ENCODE data around the gene EVI2B.
"Not testable (repeated sequence)": the region's sequence is repeated elsewhere in the genome, so short reads cannot be mapped to it uniquely, and the experiment has no call there.

EVI2B gene

GRCh38 chr17:31310886-31311285, 3.0 kb downstream of the EVI2B start:
- DNase-seq (ENCODE audit: low spot score): no peak

DNA sequence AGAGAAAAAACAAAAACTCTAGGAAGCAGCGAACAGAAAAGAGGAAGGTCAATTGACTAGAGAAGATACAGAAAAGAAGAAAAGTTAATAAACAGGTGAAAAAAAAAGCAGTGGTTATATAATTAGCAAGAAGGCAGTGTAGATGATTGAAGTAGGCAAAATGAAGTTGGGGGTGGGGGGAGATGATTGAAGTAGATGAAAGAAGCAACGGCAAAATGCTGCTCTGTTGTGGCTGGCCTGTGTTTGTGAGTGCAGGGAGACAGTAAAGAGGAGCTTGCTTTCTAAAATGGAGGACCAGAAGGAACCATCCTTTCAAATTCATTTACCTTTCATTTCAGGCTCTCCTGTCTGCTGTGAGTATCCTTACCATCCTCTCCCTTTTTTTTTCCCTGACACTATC, 3.6 kb downstream of the EVI2B start:
- no peak for DNase-seq (ENCODE audit: low spot score)

DNA sequence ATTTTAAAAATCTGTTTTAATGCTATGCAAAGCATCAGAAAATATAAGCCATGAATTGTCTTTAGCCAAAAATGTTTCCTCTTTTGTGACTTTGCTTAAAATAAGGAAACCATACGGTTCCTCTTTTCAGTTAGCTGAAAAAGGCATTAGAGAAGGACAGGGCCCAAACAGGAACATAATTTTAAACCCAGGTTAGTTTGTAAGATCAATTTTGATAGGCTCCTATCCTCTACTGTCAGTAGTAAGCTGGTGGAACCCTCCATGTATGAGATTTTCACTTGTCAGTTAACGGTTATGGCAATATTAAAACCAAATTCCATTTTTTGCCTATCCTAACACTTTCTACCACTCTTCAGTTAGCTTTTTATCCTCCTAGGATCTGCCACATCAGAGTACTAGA, 4.3 kb downstream of the EVI2B start:
- DNase-seq (ENCODE audit: low spot score): no peak

DNA sequence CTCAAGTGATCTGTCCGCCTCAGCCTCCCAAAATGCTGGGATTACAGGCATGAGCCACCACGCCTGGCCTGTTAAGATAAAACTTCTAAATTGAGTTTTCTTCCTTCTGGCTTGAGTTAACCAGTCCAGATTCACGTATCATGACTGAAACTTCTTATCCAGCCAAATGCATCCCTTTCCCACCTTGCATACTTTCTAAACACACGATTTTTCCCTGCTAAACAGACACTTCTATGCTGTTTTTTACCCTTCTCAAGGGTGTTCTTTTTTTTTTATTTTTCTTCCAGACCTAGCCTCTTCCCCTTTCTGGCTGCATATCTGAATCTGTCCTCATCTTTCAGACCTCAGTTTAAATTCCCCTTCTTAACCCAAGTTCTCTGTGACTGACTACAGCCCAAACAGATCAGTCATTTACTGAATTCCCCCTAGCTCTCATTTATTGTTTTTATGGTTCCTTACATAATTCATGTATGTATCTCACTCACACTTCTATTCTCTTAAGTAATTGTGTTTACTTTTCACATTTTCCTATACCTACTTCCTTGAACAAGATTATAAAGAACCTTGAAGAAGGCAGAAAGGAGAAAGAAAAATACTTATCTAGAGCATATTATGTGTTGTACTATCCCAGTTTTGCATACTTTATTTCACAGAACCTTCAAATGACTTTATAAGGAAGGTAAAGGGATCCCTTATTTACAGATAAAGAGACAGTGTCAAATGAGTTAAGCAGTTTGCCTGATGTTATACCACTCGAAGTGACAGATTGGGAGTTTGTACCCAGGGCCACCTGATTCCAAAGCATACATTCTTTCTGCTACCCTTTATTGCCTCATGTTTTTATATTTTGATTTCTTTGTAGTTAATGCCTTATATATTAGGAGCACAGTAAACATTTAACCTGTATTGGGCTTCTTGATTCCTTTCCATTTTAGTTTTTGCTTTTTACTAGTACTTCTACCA, 5.2 kb downstream of the EVI2B start:
- DNase-seq (ENCODE audit: low spot score): no peak

DNA sequence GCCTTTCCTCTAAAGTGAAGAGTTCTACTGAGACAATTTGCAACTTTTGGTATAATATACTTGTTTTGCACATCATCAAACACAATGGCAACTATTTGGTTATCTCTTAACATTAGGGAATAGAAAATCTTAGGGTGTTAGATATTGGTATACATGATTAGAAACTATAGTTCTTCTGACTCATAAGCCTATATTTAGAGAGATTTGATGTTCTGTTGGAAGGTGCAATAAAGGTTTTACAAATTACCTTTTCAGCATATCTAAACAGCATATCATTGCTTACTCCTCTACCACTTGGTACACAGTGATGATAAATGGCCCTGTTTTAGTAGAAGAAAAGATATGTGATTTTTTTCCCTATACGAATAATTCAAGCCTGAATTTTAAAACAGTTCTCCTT, 6.2 kb downstream of the EVI2B start:
- DNase-seq (ENCODE audit: low spot score): no peak

- DNase-seq (ENCODE audit: low spot score): no peak
Measured at GRCh38 chr17:31299624-31300023, 14.2 kb downstream of the EVI2B start.

- DNase-seq (ENCODE audit: low spot score): no peak
Measured at GRCh38 chr17:31297090-31297489, 16.8 kb downstream of the EVI2B start, which contains the start of gene OMG. OMG (minus strand) TSS chr17:31297239; CDS start chr17:31296331, 908 bp downstream.

DNA sequence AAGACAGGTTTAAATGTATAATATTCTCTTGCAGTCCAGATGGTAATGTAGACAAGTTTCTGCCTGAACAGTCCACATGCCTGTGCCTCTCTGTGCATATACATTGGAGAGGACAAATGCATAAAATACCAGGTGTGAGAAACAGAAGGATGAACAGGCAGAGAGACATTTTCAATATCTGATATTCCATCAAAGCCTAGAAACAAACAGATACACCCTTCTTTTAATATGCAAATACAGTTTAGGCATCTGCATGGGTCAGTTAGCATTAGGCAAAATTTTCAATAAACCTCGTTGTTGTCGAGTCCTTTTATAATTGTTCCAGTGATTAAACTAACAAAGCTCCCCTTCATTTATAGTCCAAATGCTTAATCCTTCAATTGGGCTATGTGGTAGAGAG, 17.7 kb downstream of the EVI2B start:
- no peak for DNase-seq (ENCODE audit: low spot score)

GRCh38 chr17:31295489-31295871, 18.4 kb downstream of the EVI2B start:
- DNase-seq (ENCODE audit: low spot score): no peak

DNA sequence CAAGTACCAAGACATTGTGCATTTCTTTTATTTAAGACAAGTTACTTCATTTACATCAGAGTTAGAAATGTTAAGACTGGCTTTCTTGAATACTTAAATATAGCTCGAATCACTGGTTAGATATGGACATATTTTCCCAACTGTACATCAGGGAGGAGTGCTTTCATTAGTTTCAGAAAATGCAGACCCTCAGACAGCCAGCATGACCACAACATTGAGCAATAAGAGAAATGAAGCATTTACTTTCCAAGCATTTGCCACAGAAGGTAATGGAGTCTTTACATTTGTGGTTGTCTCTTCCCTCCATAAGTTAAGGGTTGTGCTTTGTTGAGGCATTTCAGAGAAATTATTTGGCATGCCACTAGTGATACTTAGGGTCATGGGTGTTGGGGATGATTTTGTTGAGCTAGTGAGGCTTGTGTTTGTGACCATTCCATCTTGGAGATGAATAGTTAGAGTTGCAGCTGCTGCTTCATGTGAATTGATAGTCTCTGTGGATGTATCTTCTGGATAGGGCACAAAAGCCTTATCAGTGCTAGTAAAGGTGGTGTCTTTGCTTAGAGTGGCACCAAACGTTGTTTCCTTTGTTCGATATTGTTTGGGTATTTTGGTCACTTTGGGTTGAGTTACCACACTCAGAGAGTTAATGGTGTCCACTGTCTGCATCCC, 18.9 kb downstream of the EVI2B start:
- no peak for DNase-seq (ENCODE audit: low spot score)

DNA sequence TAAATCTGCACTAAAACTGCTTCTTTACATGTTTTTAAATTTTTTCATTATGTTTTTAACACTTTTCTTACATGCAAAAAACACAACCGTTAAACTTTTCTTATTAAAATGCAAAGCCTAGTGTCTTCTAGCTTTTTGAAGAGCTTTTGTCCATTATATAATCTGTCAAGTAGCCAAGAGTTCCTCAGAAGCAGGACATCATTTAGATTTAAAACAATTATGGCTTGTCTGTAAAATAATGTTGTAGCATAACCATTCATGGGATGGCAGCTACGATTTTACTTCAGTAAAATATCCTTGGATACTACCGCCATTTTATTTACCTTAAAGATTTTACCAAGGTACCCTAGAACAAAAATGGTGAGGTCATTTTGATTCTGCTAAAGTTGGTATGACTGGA, 19.6 kb downstream of the EVI2B start:
- no peak for DNase-seq (ENCODE audit: low spot score)

- no peak for DNase-seq (ENCODE audit: low spot score)
Measured at GRCh38 chr17:31293581-31293980, 20.3 kb downstream of the EVI2B start.

DNA sequence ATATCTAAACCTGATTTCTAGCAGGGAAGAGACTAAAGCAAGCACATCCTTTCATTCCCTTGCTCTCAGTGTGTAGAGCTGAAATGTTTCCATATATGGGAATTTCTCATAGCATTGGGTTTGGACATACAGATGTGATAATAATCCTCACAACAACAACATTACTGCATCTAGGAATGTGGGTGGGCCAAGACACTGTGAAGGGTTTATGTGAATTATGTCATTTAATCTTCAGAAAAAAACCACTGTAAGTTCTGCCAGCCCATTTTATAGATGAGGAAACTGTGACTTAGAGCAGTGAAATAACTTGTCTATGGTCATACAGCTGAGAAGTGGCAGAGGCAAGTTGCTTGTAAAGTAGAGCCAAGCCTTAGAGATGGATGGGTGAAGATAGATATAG, 22.0 kb downstream of the EVI2B start:
- DNase-seq (ENCODE audit: low spot score): no peak

DNA sequence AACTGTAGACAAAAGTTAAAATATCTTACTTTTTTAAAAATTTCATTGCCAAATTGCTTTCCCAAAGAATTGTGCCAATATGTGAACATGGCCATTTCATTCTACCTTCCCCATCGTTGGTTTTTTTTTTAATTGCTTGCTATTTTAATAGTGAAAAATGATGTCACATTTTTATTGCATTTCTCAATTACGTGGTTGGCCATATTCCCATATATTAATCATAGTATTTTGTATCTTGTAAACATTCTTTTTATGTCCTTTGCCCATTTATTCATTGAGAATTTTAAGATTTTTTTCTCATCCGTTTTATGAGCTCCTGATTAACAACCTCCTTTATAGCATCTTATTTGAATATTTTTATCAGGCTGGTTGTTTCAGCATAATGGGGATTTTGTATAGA, 24.1 kb downstream of the EVI2B start:
- DNase-seq (ENCODE audit: low spot score): no peak

DNA sequence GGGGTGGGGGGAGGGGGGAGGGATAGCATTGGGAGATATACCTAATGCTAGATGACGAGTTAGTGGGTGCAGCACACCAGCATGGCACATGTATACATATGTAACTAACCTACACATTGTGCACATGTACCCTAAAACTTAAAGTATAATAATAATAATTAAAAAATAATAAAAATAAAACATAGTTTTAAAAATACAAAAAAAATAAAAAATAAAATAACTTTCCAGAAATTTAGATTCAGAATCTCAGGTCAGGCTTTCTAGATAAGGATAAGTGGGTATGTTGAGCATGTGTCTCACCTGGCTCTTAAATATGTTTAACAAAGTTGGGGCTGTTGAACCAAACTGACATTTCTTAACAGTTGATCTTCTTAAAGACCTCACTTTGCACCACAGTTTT, 25.9 kb downstream of the EVI2B start:
- not testable (repeated sequence) for DNase-seq (ENCODE audit: low spot score)

DNA sequence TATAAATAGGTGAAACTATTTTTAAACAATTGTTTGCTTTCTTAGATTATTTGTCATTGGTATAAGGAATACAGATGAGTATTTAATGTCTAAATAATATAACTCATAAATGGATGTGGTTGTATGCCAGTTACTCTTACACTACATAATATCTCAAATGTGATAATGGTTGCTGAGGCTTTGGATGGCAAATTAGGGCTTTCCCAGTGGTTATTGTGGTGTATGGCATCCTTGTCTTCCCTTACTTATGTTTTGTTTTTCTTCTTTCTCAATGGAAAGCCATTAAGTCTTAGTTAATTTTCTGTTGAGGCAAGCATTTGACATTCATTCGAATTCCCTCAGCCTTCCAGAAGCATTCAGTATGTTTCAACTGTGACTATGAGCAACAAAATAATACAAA, 27.3 kb downstream of the EVI2B start:
- DNase-seq (ENCODE audit: low spot score): no peak

GRCh38 chr17:31283841-31284240, 30.0 kb downstream of the EVI2B start:
- no peak for DNase-seq (ENCODE audit: low spot score)

GRCh38 chr17:31281061-31281460, 32.8 kb downstream of the EVI2B start:
- DNase-seq (ENCODE audit: low spot score): no peak

DNA sequence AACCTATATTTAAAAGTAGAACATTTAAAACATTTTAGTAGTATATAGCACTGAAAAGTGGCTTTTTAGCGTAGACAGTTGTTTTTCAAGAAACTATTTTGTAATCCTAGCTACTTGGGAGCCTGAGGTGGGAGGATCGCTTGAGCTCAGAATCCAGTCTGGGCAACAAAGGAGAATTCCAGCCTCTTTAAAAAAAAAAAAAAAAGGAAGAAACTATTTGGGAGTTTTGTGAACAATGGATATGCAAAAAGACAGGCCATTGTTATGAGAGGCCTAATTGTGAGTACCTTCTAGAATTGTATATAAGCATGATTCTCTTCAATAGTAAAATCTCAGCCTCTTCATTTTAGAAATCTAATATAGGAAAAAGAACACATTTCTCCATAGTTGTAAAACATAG, 34.5 kb downstream of the EVI2B start:
- no peak for DNase-seq (ENCODE audit: low spot score)

DNA sequence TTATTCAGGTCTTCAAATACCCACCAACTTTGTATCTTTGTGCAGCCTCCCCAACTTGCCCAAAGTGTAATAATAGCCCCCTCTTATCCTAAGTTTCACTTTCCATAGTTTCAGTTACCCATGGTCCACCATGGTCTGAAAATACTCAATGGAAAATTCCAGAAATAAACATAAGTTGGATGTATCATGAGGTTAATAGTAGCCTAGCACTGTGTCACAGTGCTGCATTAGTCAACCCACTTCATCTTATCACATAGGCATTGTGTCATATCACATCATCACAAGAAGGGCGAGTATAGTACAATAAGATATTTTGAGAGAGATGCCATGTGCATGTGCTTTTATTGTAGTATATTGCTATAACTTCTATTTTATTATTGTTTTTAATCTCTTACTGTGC, 38.7 kb downstream of the EVI2B start:
- DNase-seq (ENCODE audit: low spot score): no peak

- DNase-seq (ENCODE audit: low spot score): no peak
Measured at GRCh38 chr17:31274252-31274651, 39.6 kb downstream of the EVI2B start.

DNA sequence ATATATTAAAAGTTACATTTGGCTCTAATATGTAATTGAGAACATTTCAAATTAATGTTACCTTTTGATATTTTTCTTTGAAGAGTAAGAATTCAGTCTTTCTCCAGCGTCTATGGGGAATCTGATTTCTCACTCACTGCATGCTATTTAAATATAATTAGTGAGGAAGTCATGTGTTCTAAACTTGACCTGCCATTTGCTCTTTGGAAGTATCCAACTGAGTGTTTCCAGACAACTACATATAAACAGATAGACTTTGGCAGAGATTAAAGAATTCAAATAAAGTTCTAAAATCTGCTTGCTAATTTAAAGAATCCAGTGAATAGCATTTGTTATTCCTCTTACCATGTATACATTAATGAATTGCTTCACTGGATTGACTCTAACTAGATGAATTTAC, 40.3 kb downstream of the EVI2B start:
- DNase-seq (ENCODE audit: low spot score): no peak

- no peak for DNase-seq (ENCODE audit: low spot score)
Measured at GRCh38 chr17:31272803-31273202, 41.1 kb downstream of the EVI2B start.

All from kidney capillary endothelial cell (primary cell).